Epithelial cell of esophagus (primary cell): ENCODE measurements around the gene NLGN4X.
"Not testable (repeated sequence)": the region's sequence is repeated elsewhere in the genome, so short reads cannot be mapped to it uniquely, and the experiment has no call there.

ENCODE experiments used
- DNase-seq: peaks from one replicate; pipeline ENCODE4 v3.0.0; 2010; ENCODE audit warnings: low read depth
- H3K4me3 ChIP-seq: 2 replicates; pipeline ENCODE4 v1.5.1; 2011; ENCODE audit warnings: mild to moderate bottlenecking, low read length, control low read depth
- TF ChIP-seq, protein P1 (sequence below): IDR thresholded peaks from 2 replicates; pipeline ENCODE4 v1.5.1; 2011; ENCODE audit warnings: low read depth, mild to moderate bottlenecking, low read length, control low read depth, inconsistent platforms; ENCODE audit not compliant: insufficient read depth; ENCODE audit errors: missing control alignments

NLGN4X gene

DNA sequence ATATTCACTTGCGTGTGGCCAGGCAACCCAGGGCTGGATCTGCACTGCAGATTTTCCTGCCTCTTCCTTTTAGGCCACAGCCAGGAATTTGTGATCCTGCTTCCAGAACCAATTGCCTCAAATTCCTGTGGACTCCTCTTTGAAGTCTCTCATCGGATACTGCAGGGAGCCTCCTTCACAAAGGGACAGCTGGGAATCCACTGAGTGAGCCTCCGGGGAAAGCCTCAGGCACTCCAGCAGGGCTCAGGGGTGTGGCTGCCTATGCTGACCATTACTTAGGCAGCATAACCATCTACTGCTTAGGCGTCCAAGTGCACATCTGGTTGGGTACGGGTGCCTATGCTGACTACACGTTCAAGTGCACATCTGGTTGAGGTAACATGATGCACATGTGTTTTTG, 321.5 kb downstream of the NLGN4X start:
- TF ChIP-seq, protein P1, sequence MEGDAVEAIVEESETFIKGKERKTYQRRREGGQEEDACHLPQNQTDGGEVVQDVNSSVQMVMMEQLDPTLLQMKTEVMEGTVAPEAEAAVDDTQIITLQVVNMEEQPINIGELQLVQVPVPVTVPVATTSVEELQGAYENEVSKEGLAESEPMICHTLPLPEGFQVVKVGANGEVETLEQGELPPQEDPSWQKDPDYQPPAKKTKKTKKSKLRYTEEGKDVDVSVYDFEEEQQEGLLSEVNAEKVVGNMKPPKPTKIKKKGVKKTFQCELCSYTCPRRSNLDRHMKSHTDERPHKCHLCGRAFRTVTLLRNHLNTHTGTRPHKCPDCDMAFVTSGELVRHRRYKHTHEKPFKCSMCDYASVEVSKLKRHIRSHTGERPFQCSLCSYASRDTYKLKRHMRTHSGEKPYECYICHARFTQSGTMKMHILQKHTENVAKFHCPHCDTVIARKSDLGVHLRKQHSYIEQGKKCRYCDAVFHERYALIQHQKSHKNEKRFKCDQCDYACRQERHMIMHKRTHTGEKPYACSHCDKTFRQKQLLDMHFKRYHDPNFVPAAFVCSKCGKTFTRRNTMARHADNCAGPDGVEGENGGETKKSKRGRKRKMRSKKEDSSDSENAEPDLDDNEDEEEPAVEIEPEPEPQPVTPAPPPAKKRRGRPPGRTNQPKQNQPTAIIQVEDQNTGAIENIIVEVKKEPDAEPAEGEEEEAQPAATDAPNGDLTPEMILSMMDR: no peak
- DNase-seq: no peak
- H3K4me3 ChIP-seq: no peak overlapping the region

DNA sequence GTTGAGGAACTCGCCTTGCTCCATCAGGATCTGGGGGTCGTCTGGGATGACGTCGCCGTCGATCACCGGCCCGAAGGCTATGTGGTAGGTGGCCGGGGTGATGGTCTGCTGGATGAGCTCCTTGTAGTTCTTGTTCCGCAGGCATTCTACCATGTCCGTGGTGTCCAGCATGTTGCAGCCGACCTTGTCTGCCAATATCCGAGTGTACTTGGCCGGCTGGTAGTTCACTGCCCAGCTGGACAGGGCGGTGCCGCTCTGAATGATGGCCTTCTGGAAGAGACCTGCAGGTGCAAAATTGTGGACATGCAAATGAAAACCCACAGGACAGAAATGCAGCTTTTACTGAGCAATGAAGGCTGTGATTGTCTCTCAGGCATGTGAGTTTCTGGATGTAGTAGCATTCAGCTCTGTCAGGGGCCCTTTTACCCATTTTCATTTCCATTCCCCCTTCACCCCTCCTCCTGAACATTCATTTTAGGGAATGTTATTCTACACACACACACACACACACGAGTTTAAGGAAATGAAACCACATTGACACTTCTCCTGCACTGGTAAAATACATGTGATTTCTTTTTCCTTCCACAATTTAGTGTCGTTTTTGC, 325.0 kb downstream of the NLGN4X start:
- not testable (repeated sequence) for DNase-seq, H3K4me3 ChIP-seq

DNA sequence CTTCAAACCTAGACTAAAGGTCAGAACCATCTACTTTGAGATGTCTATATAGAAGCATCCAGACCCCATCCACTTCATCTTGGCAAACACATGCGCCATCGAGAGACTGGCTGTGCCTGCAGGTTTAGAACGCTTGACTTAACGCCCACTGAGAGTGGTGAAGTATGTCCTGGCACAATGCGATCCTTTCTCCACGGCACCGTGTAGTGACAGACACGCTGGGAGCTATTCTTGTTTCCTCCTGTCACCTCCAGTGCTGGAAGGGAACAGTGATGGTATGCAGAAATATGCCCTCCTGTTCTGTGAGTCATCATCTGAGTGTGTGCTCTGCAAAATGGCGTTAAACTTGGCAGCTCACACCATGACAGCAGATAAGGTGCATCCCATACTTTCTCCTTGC, 330.2 kb downstream of the NLGN4X start:
- no peak overlapping the region for H3K4me3 ChIP-seq
- DNase-seq: no peak
- TF ChIP-seq, protein P1: no peak

DNA sequence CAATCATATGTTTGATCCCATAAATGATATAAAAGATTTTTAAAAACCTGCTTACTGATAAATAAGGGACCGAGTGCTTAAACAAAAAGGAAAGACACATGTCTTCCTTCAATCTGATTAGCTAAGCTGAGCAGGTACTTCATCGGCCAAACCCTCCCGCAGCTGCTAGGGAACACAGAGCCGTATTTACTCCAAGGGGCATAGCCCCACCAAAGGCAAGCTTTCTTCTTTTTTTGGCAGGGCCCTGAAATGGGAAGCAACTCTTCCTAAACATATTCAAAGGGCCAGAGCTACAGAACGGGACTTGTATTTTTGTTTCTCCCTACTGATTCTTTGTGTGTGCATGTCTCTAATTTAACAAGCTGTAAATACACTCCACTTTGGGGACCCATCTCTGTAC, 337.3 kb downstream of the NLGN4X start:
- DNase-seq: no peak
- H3K4me3 ChIP-seq: no peak overlapping the region
- TF ChIP-seq, protein P1: no peak

DNA sequence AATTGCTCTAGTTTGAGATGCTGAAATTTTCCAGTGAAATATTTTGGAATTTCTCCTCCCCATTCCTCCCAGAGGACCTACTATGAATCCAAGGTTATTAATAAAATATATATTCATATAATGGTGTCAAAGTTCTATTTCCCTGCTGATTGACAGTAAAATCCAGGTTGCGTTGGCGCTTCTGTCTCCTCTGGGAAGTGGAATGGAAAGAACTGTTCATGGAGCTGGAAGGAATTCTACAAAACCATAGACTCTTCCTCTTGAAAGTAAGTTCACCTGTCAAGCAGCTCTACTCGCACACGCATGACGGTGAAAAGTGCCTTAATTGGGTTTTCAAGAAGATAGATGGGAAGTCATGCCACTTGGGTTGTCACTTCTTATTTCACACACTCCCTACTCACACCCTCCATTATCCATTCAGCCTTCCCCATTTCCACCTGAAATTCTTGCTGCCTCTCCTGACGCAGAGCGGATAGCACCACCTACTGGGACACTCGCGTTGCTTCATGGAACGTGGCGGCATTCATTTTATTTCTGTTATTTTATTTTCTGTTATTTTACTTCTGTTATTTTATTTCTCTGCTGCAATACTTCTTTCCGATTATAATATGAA, 351.6 kb downstream of the NLGN4X start:
- no peak overlapping the region for H3K4me3 ChIP-seq
- peak; percentile 14 for DNase-seq
- TF ChIP-seq, protein P1: peak; percentile 50

DNA sequence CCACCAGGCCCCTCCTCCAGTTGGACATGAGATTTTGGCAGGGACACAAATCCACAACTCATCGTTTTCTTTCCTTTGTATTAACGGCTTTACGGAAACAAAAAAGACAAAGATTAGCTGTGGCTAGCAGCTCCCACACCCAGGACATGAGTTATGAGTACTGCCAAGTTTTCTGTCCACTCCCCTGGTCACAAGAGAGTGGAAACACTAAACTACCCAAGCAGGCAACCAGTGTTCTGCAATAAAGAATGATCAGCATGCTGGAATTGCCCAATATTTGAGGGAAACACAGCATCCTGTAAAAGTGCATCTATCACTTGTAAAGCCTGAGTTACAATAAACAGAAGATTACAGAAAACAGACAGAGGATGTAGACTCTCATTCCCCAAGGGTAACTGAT, 358.4 kb downstream of the NLGN4X start:
- DNase-seq: peak; percentile 2
- TF ChIP-seq, protein P1: no peak
- H3K4me3 ChIP-seq: no peak overlapping the region

DNA sequence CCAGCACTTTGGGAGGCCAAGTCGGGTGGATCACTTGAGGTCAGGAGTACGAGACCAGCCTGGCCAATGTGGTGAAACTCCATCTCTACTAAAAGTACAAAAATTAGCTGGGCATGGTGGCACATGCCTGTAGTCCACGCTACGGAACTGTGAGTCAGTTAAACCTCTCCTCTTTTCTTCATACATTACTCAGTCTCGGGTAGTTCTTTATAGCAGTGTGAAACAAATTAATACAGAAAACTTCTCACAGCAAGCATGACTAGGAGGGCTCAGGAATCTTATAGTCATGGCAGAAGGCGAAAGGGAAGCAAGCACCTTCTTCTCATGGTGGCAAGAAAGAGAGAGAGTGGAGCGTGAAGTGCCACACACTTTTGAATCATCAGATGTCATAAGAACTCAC, 358.9 kb downstream of the NLGN4X start:
- no peak overlapping the region for H3K4me3 ChIP-seq
- TF ChIP-seq, protein P1: no peak
- DNase-seq: peak; percentile 9
